GM12873 (cell line): ENCODE data around the gene HOXA5.

Experiments
- CTCF ChIP-seq: IDR thresholded peaks from 2 replicates; pipeline ENCODE4 v1.5.1; 2012; ENCODE audit warnings: low read depth, mild to moderate bottlenecking, moderate library complexity, low read length, control low read depth; ENCODE audit not compliant: insufficient read depth; ENCODE audit errors: missing control alignments

HOXA5 gene

DNA sequence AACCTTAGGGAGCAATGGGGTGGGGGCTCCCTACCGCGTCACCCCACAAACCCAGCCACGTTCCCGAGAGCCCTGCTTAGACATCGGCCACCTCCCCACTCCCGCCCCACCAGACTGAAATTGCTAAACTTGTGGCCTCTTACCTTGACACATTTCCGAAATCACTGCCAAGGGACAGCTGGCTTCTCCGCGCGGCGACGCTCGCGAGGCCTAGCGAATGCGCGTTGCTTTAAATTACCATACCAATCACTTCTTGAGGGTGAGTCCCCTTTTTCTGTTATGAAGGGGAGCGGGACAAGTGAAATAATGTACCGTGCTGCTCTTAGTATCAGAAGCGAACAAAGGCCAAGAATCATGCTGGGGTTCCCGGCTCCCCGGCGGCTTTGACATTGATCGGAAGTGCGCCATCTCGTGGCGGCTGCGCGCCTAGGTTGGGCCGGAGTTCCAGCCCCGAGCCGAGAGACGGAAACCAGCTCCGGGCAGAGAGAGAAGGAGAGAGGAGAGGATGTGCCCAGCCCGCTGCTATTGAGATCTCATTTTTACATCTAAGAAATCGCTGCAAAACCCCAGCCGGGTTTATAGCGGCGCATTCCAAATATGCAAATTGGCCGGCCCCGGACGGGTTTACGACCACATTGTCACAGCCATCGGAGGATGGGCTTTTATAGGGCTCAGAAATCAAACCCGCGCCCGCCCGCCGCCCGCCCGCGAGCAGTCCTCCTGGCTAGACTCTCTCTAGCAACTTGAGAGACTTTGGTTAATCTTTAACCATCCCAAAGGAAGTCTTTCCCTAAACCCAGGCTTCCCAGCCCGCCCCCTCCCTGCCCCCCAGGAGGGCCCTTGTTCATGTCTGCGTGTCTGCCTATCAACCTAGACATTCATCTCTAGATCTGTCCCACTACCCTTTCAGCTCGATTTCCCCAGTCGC lies 36.3 kb upstream of the HOXA5 start:
- peak; percentile 63 for TF ChIP-seq CTCF

DNA sequence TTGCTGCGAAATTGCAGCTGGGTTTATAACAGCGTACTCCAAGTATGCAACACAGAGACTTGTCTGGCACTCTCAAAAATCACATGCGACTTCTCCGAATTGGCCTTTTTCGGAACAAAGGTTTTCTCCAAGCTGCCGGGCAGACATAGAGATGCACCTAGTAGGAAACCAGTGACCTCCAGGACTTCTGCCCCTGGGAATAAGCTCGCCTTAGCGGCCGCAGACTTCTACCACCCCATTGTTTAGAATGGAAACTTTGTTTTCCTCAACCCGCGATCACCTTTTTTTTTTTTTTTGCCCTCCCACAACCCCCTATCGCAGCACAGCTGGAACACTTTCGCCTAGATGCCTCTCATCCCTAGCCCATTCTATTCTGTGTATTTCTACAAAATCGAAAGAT lies 35.5 kb upstream of the HOXA5 start:
- TF ChIP-seq CTCF, result no peak

GRCh38 chr7:27178366-27178765 lies 34.9 kb upstream of the HOXA5 start:
- TF ChIP-seq CTCF, result no peak

DNA sequence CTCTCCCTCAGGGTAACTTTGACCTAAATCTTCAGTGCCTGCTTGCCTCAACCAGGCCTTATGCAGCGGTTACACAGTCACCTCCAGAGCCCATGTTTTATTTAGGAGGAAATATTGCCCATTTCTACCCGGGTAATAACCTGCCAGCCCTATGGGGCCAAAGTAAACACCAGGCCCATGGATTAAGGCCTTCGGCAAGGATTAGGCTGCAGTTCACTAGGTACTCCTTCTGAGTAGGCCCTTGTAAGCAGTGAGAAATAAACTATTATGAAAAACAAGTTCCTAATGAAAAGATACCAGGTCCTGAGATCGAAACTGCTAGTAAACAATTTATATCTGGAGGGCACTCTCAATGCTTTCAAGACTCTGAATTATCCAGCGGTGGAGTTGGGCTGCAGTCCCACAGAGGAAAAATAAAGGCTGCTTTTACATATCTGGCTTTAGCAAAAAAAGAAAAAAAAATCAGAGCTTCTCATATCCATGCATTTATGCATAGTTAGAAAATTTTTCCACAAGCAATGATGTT lies 34.4 kb upstream of the HOXA5 start:
- no peak for TF ChIP-seq CTCF

GRCh38 chr7:27176962-27177794 lies 33.7 kb upstream of the HOXA5 start:
- no peak for TF ChIP-seq CTCF

GRCh38 chr7:27176524-27176845 lies 33.0 kb upstream of the HOXA5 start:
- TF ChIP-seq CTCF, result no peak
